A549 treated with DMSO at 1 μM for 4 hours (cell line): ENCODE results near the gene CPSF3. TPM values are rescaled to one million over a fixed set of nuclear protein-coding genes. Genes with fewer than 3 reads are reported as not detected.

Source experiments
- total RNA-seq: library from RNA; stranded (reverse); fragments of 200-300 nt; extraction: Qiagen RNA extraction; gene quantifications from 5 replicates; pipeline ENCODE4 v1.2.3, GENCODE V29; 2022; ENCODE audit warnings: low read depth

CPSF3 gene
- total RNA-seq = 49.7 to 58.1 TPM (median 57.0 TPM) in 5 replicates

DNA sequence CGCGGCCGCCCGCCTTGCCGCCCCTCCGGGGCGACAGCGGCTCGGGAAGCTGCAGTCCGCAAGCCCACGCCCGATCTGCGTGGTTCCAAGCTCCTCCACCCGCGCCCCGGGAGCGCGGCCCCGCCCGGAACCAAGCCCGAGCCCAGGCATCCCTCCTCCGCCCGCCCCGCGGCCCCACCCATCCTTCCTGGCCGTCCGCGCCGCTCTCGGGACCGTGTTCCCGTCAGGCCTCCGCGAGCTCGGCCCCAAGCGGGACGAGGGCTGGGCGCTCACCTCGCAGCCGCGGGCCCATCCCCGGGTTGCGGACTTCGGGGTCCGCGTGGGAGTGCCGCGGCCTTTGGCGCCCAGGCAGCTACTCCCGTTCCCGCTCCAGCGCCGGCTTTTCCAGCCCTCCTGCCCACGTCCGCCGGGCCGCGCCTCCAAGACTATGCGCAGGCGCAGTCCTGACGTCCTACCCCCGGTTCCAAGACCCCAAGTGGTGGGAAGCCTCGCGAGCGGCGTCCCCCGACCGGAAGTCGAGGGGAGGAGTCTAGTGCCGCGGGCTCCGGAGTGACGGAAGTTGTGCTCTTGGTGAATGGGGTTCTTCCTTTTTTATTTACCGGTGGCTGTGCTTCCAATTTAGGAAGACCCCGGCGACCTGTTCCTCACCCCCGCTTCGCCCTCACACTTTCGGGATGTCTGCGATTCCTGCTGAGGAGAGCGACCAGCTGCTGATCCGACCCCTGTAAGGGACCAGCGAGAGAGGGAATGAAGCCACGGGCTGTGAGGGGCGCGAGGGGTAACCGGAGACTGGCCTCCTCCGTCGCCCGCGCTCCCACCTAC is at the start of gene CPSF3, which contains the start of gene ITGB1BP1:
TSS of gene CPSF3 (plus strand) at position 555 of the 822 bp plus-strand sequence. CDS start at position 675, 120 bp downstream.
TSS of gene ITGB1BP1 (minus strand) at position 429 of the 822 bp plus-strand sequence. CDS start 4,831 bp downstream, outside the sequence.

DNA sequence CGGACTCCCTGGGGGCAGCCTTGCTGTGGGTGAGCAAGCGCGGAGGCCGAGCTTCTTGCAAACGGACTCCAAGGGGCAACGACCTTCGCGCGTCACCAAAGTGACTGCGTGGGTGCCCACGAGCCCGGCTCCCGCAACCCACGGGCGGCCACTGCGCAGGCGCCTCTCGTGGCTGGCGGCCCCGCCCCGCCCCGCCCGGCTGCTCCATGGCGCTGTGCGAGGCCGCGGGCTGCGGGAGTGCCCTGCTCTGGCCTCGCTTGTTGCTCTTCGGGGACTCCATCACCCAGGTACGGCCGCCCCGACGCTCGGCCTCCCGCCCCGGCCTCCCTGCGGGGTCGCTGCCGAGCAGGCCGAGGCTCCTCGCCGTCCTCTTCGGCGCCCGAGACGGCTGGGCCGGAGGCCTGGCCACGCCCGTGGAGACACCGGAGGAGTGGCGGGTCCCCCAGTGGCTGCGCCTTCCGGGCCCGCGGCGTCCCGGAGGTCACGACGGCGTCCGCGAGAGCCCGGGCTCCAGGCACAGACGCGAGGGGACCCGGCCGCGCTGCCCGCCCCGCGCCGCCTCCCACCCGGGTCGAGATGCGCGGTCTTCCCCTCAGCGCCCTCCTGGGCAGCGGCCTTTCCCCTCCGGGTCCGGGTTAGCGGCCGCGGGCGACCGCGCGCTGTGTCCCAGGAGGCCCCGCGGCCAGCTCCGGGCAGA is 51.1 kb downstream of the CPSF3 start, which contains the start of gene IAH1:
TSS of gene IAH1 (plus strand) at position 191 of the 697 bp plus-strand sequence. CDS start at position 207, 16 bp downstream.

Other genes starting within 250 kb of the CPSF3 start
- gene ASAP2, start 216.8 kb upstream of the CPSF3 start, total RNA-seq = 30.9 to 47.4 TPM (median 39.9 TPM) in 5 replicates
- 162 to 189 TPM (median 165 TPM) in 5 replicates for gene ITGB1BP1, start 126 bp upstream of the CPSF3 start, total RNA-seq
- 81.2 to 112 TPM (median 99.3 TPM) in 5 replicates for gene IAH1, start 50.9 kb downstream of the CPSF3 start, total RNA-seq
- 27.2 to 35.9 TPM (median 35.0 TPM) in 5 replicates for gene ADAM17, start 132.2 kb downstream of the CPSF3 start, total RNA-seq
- gene YWHAQ, start 207.3 kb downstream of the CPSF3 start, total RNA-seq = 648 to 722 TPM (median 713 TPM) in 5 replicates